Upper lobe of left lung (tissue), 6 donors: ENCODE results near the gene EPHA4. TPM values are rescaled to one million over a fixed set of nuclear protein-coding genes. Genes with fewer than 3 reads are reported as not detected.

ENCODE experiments used
- ATAC-seq, 2 donors: fragments of 200-7000 bp; cut with Tn5 transposase; one replicate each; pipeline ENCODE4 v1.9.1; 2022; ENCODE audit warnings: mild to moderate bottlenecking in 2 of 2, moderate library complexity in 2 of 2; ENCODE audit not compliant: low FRiP score in 2 of 2
- DNase-seq, 2 donors: peaks; one replicate each; pipeline ENCODE4 v3.0.0-alpha.2; 2019 to 2020
- H3K27ac ChIP-seq, 4 donors: fragments of 200-600 bp; sonication (generic); one replicate each; pipeline ENCODE4 v1.5.1; 2016 to 2019
- H3K27me3 ChIP-seq, 4 donors: fragments of 200-600 bp; sonication (generic); one replicate each; pipeline ENCODE4 v1.5.1; 2017 to 2019
- H3K36me3 ChIP-seq, 4 donors: fragments of 200-600 bp; sonication (generic); one replicate each; pipeline ENCODE4 v1.5.1; 2016 to 2019
- H3K4me1 ChIP-seq, 4 donors: fragments of 200-600 bp; sonication (generic); one replicate each; pipeline ENCODE4 v1.5.1; 2018 to 2019
- H3K4me3 ChIP-seq, 4 donors: fragments of 200-600 bp; sonication (generic); one replicate each; pipeline ENCODE4 v1.5.1; 2017 to 2019; ENCODE audit warnings: mild to moderate bottlenecking in 2 of 4, moderate library complexity in 1 of 4
- H3K9me3 ChIP-seq, 4 donors: fragments of 200-600 bp; sonication (generic); one replicate each; pipeline ENCODE4 v1.5.1; 2018 to 2019
- CTCF ChIP-seq, 6 experiments: fragments of 450-650 bp in 4 of 6; fragments of 200-600 bp in 2 of 6; sonication (generic) in 2 of 6; IDR thresholded peaks; one replicate each; pipeline ENCODE4 v1.5.1; 2016 to 2019; ENCODE audit warnings: antibody characterized with exemption in 6 of 6
- EP300 ChIP-seq, 4 donors: sonication (generic); formaldehyde crosslinking; IDR thresholded peaks; one replicate each; pipeline ENCODE4 v1.5.1; 2017; ENCODE audit warnings: antibody characterized with exemption in 4 of 4, control low read depth in 2 of 4
- POLR2A ChIP-seq, 4 donors: fragments of 450-650 bp; IDR thresholded peaks; one replicate each; pipeline ENCODE4 v1.5.1; 2016 to 2017; ENCODE audit warnings: antibody characterized with exemption in 4 of 4, mild to moderate bottlenecking in 2 of 4
- POLR2AphosphoS5 ChIP-seq, 2 donors: sonication (generic); formaldehyde crosslinking; IDR thresholded peaks; one replicate each; pipeline ENCODE4 v1.5.1; 2017; ENCODE audit warnings: antibody characterized with exemption in 2 of 2
- WGBS, 2 donors: methylation state at CpG; one replicate each; pipeline ENCODE4 v1.1.5; 2017 to 2018; 5-methylcytosine and 5-hydroxymethylcytosine counted together
- total RNA-seq, 6 donors: library from RNA; depleted of rRNA in 4 of 6; stranded (reverse); fragments of >200 nt in 4 of 6; gene quantifications; one replicate each; pipeline versions ENCODE4 v1.1.0 to v1.2.1, GENCODE V29; 2016 to 2021
- donor health status: DM: no; HTN: no; CAD: no; lungs with moderate emphysema.
- donor health status: DM: no; HTN: yes; CAD: no; lungs with severe emphysema.

Gene EPHA4
- total RNA-seq, 6 donors from 2014 or later: 9.5 to 33.5 (median 22.3) TPM

GRCh38 chr2:221500501-221501209, 71.4 kb downstream of the EPHA4 start:
- Histone ChIP-seq H3K27ac (peak overlapping the region in 3 of 4 donors; percentile 31 to 75 (median 62)), H3K4me1 (peaks cover 0 to 10% (median 3%) of the 10 kb centered on the region in 4 donors), H3K36me3 (no peaks in the 10 kb centered on the region), H3K4me3 (peak overlapping the region in 3 of 4 donors; percentile 18 to 33 (median 22)), H3K9me3 (no peaks in the 10 kb centered on the region), H3K27me3 (no peaks in the 10 kb centered on the region)
- ATAC-seq (peak in 1 of 2 donors; percentile 65), DNase-seq (no peak)
- no peak for TF ChIP-seq POLR2AphosphoS5 (IDR thresholded peaks at IDR 0.05)
- TF ChIP-seq CTCF (IDR thresholded peaks at IDR 0.05): no peak
- TF ChIP-seq POLR2A (IDR thresholded peaks at IDR 0.05): no peak
- TF ChIP-seq EP300 (IDR thresholded peaks at IDR 0.05): no peak
- WGBS, 2 donors: 81 to 85% methylated on average over 6 of the region's 6 CpGs

DNA sequence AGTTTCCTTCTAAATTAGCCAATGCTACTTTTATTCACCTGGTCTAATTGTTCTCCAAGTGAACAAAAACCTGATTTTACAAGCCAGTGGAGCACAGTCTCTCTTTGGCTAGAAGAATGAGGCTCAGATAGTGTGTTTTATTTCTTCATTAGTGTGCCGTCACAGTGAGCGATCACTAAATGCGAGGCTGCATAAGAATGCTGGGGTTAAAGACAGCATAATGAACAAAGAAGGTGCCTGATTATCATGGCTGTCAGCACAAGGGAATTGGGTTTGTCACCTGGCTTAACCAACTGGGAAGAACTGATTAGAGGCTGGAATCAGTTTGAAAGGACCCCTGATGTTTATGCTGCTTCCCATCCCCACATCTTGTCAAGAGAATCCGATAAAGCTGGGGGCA, 76.4 kb downstream of the EPHA4 start:
- Histone ChIP-seq H3K4me3 (no peak overlapping the region), H3K27ac (no peak overlapping the region), H3K27me3 (no peaks in the 10 kb centered on the region), H3K9me3 (no peaks in the 10 kb centered on the region), H3K36me3 (no peaks in the 10 kb centered on the region), H3K4me1 (no peaks in the 10 kb centered on the region)
- no peak for TF ChIP-seq EP300 (IDR thresholded peaks at IDR 0.05)
- TF ChIP-seq POLR2A (IDR thresholded peaks at IDR 0.05): no peak
- TF ChIP-seq CTCF (IDR thresholded peaks at IDR 0.05): no peak
- TF ChIP-seq POLR2AphosphoS5 (IDR thresholded peaks at IDR 0.05): no peak
- DNase-seq (no peak), ATAC-seq (no peak)
- 88 to 99% methylated on average over 4 of the region's 4 CpGs for WGBS, 2 donors

GRCh38 chr2:221494556-221494955, 77.5 kb downstream of the EPHA4 start:
- TF ChIP-seq CTCF (IDR thresholded peaks at IDR 0.05): no peak
- no peak for TF ChIP-seq POLR2AphosphoS5 (IDR thresholded peaks at IDR 0.05)
- no peak for TF ChIP-seq EP300 (IDR thresholded peaks at IDR 0.05)
- no peak for TF ChIP-seq POLR2A (IDR thresholded peaks at IDR 0.05)
- Histone ChIP-seq H3K9me3 (no peaks in the 10 kb centered on the region), H3K36me3 (no peaks in the 10 kb centered on the region), H3K4me1 (no peaks in the 10 kb centered on the region), H3K27ac (no peak overlapping the region), H3K27me3 (no peaks in the 10 kb centered on the region), H3K4me3 (no peak overlapping the region)
- ATAC-seq (no peak), DNase-seq (no peak)
- WGBS, 2 donors: 88 to 96% methylated on average over 3 of the region's 3 CpGs

GRCh38 chr2:221493391-221493790, 78.7 kb downstream of the EPHA4 start:
- H3K4me1 ChIP-seq: no peaks in the 10 kb centered on the region
- ATAC-seq: no peak
- no peaks in the 10 kb centered on the region for H3K9me3 ChIP-seq
- H3K27ac ChIP-seq: no peak overlapping the region
- 76 to 83% methylated on average over 7 of the region's 7 CpGs for WGBS, 2 donors
- H3K27me3 ChIP-seq: no peaks in the 10 kb centered on the region
- no peak overlapping the region for H3K4me3 ChIP-seq
- no peak for DNase-seq
- H3K36me3 ChIP-seq: no peaks in the 10 kb centered on the region
- no peak for TF ChIP-seq POLR2AphosphoS5 (IDR thresholded peaks at IDR 0.05)
- TF ChIP-seq CTCF (IDR thresholded peaks at IDR 0.05): no peak
- no peak for TF ChIP-seq EP300 (IDR thresholded peaks at IDR 0.05)
- no peak for TF ChIP-seq POLR2A (IDR thresholded peaks at IDR 0.05)

DNA sequence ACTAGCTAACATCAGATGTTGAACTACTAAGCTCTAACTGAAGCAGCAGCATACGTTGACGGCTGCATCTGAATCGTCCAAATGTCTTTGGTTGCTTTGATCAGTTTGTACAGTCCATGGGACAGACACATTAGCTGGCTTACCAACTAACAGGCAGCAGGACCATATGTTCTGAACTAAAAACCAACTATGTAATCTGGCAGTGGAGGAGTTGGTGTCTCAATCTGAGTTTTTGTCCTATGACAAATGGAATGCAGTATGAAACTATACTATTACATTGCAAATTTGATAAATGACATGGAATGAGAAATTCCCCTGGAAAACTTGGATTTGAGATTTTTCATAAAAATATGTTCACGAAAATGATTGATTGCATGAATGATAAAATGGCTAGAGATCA, 79.5 kb downstream of the EPHA4 start:
- WGBS, 2 donors: 90 to 95% methylated on average over 4 of the region's 4 CpGs
- Histone ChIP-seq H3K36me3 (no peaks in the 10 kb centered on the region), H3K4me1 (no peaks in the 10 kb centered on the region), H3K27ac (no peak overlapping the region), H3K27me3 (no peaks in the 10 kb centered on the region), H3K9me3 (no peaks in the 10 kb centered on the region), H3K4me3 (no peak overlapping the region)
- TF ChIP-seq EP300 (IDR thresholded peaks at IDR 0.05) (no peak), CTCF (IDR thresholded peaks at IDR 0.05) (no peak), POLR2AphosphoS5 (IDR thresholded peaks at IDR 0.05) (no peak), POLR2A (IDR thresholded peaks at IDR 0.05) (no peak)
- no peak for ATAC-seq
- no peak for DNase-seq
